Chondrocyte (in vitro differentiated cells): ENCODE results near the gene SLC66A3. TPM values are rescaled to one million over a fixed set of nuclear protein-coding genes. Genes with fewer than 3 reads are reported as not detected.
A peak's percentile ranks its signal among the peaks of the same experiment; 100 is the strongest.

Source experiments
- DNase-seq: peaks from one replicate; pipeline ENCODE4 v3.0.0; 2021; ENCODE audit warnings: mixed read lengths, low spot score
- H3K27ac Mint-ChIP-seq: one replicate; pipeline ENCODE4 v1.8.0; 2021; ENCODE audit warnings: mild to moderate bottlenecking, moderate library complexity, mixed read lengths; ENCODE audit not compliant: unreplicated experiment
- H3K27me3 Mint-ChIP-seq: 2 replicates; pipeline ENCODE4 v1.8.0; 2021; ENCODE audit warnings: low read depth, mixed read lengths
- H3K36me3 Mint-ChIP-seq: 2 replicates; pipeline ENCODE4 v1.8.0; 2021; ENCODE audit warnings: low read depth, mixed read lengths
- H3K4me1 Mint-ChIP-seq: 2 replicates; pipeline ENCODE4 v1.8.0; 2021; ENCODE audit warnings: low read depth, mild to moderate bottlenecking, mixed read lengths
- H3K4me3 Mint-ChIP-seq: one replicate; pipeline ENCODE4 v1.8.0; 2021; ENCODE audit warnings: mild to moderate bottlenecking, moderate library complexity, mixed read lengths; ENCODE audit not compliant: unreplicated experiment
- H3K9me3 Mint-ChIP-seq: 2 replicates; pipeline ENCODE4 v1.8.0; 2021; ENCODE audit warnings: low read depth, mixed read lengths
- CTCF ChIP-seq: fragments of 200-600 bp; sonication (generic); IDR thresholded peaks from 2 replicates; pipeline ENCODE4 v1.5.0; 2021; ENCODE audit warnings: antibody characterized with exemption, mild to moderate bottlenecking, moderate library complexity
- total RNA-seq: library from RNA; stranded (reverse); gene quantifications from 3 replicates; pipeline ENCODE4 v1.2.1, GENCODE V29; 2021

Gene SLC66A3
- total RNA-seq, 1 donor from 2014 or later = 29.3 TPM

GRCh38 chr2:11145350-11145749 lies 9.9 kb upstream of the SLC66A3 start:
- Mint-ChIP-seq H3K4me1 (peaks cover 5% of the 10 kb centered on the region), H3K36me3 (peaks cover 2% of the 10 kb centered on the region), H3K9me3 (peaks cover 3% of the 10 kb centered on the region), H3K27me3 (peaks cover 19% of the 10 kb centered on the region), H3K4me3 (no peak overlapping the region), H3K27ac (no peak overlapping the region)
- DNase-seq = no peak
- no peak for TF ChIP-seq CTCF

- no peak for DNase-seq
- peaks cover 19% of the 10 kb centered on the region for H3K27me3 Mint-ChIP-seq
- no peak for TF ChIP-seq CTCF
Observed at GRCh38 chr2:11146076-11146475, 9.2 kb upstream of the SLC66A3 start.

GRCh38 chr2:11147263-11147662 lies 8.0 kb upstream of the SLC66A3 start:
- no peak overlapping the region for H3K27ac Mint-ChIP-seq
- DNase-seq = no peak
- no peaks in the 10 kb centered on the region for H3K4me1 Mint-ChIP-seq
- peaks cover 3% of the 10 kb centered on the region for H3K9me3 Mint-ChIP-seq
- H3K4me3 Mint-ChIP-seq = no peak overlapping the region
- peaks cover 18% of the 10 kb centered on the region for H3K27me3 Mint-ChIP-seq
- no peak for TF ChIP-seq CTCF
- H3K36me3 Mint-ChIP-seq = peaks cover 2% of the 10 kb centered on the region

More at GRCh38 chr2:11146076-11146475, 9.2 kb upstream of the SLC66A3 start:
- Mint-ChIP-seq H3K9me3 (peaks cover 3% of the 10 kb centered on the region), H3K27ac (no peak overlapping the region), H3K36me3 (peaks cover 2% of the 10 kb centered on the region), H3K4me1 (no peaks in the 10 kb centered on the region), H3K4me3 (no peak overlapping the region)

- no peak for TF ChIP-seq CTCF
- Mint-ChIP-seq H3K27ac (no peak overlapping the region), H3K36me3 (no peaks in the 10 kb centered on the region), H3K4me3 (no peak overlapping the region), H3K9me3 (no peaks in the 10 kb centered on the region), H3K4me1 (peaks cover 18% of the 10 kb centered on the region), H3K27me3 (no peaks in the 10 kb centered on the region)
- DNase-seq = no peak
Observed at GRCh38 chr2:11152591-11152990, 2.7 kb upstream of the SLC66A3 start.

DNA sequence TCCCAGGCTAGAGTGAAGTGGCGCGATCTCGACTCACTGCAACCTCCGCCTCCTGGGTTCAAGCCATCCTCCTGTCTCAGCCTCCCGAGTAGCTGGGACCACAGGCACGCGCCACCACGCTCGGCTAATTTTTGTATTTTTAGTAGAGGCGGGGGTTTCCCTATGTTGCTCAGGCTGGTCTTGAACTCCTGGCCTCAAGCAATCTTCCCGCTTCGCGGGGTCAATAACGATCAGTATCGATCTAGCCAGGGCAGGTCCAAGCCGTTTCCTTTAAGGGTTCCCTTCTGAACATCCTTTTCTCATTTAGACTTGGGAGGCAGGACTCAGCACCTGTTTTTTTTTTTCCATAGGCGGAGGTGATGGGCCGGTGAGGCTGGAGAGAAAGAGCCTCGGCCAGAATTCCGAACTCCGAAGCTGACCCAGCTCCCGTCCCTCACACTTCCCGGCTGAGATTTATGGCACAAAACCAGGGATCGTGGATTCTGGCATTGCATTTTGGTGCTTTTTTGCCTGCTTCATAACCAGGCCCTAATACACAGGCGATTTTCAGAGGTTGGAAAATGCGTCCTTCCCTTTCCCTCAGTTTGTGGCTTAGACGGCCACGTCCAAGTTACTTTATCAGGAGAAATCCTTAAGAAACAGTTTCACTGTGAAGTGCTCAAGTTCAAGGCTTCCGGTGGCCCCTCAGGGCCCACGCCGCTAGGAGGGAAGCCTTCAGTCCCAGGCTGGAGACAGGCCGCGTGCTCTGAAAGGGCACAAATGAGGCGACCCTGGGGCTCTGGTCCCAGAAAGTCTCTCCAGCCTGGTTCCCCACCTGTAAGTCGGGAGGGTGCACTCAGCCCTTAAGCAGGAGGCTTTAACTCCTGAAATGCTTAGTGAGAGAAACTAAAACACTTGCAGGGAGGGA lies 998 bp upstream of the SLC66A3 start:
- H3K27ac Mint-ChIP-seq = peak overlapping the region; percentile 89
- H3K9me3 Mint-ChIP-seq = no peaks in the 10 kb centered on the region
- H3K4me1 Mint-ChIP-seq = peaks cover 18% of the 10 kb centered on the region
- H3K4me3 Mint-ChIP-seq = peak overlapping the region; percentile 67
- TF ChIP-seq CTCF = no peak
- DNase-seq = no peak
- no peaks in the 10 kb centered on the region for H3K36me3 Mint-ChIP-seq
- H3K27me3 Mint-ChIP-seq = no peaks in the 10 kb centered on the region
